Esophagus squamous epithelium (tissue), 5 donors: ENCODE data around the gene FOXD4L5. TPM values are rescaled to one million over a fixed set of nuclear protein-coding genes. Genes with fewer than 3 reads are reported as not detected.
"Not testable (repeated sequence)": the region's sequence is repeated elsewhere in the genome, so short reads cannot be mapped to it uniquely, and the experiment has no call there.

Experiments
- DNase-seq: peaks from one replicate; lab custom pipeline; 2025; lab: John Stamatoyannopoulos, UW
- H3K27ac ChIP-seq, 4 donors: fragments of 200-600 bp; sonication (generic); one replicate each; pipeline ENCODE4 v1.5.1; 2016 to 2019; ENCODE audit warnings: mild to moderate bottlenecking in 1 of 4
- H3K27me3 ChIP-seq, 4 donors: fragments of 200-600 bp; sonication (generic); 1 replicate in 3 of 4; 2 replicates in 1 of 4; pipeline versions ENCODE4 v1.5.1 to v1.6.0; 2017 to 2021; ENCODE audit warnings: antibody characterized with exemption in 1 of 4
- H3K36me3 ChIP-seq, 3 donors: fragments of 200-600 bp; sonication (generic); one replicate each; pipeline ENCODE4 v1.5.1; 2016 to 2019
- H3K4me1 ChIP-seq, 3 donors: fragments of 200-600 bp; sonication (generic); one replicate each; pipeline ENCODE4 v1.5.1; 2017 to 2019
- H3K4me3 ChIP-seq, 4 donors: fragments of 200-600 bp; sonication (generic); 1 replicate in 3 of 4; 2 replicates in 1 of 4; pipeline ENCODE4 v1.5.1; 2016 to 2019; ENCODE audit warnings: mild to moderate bottlenecking in 2 of 4, moderate library complexity in 1 of 4
- H3K9me3 ChIP-seq, 3 donors: fragments of 200-600 bp; sonication (generic); one replicate each; pipeline ENCODE4 v1.5.1; 2016 to 2019
- WGBS, 2 donors: methylation state at CpG; one replicate each; pipeline ENCODE4 v1.1.5; 2018; 5-methylcytosine and 5-hydroxymethylcytosine counted together
- intact Hi-C: fragments of 100-400 bp; cut with DNase I; formaldehyde crosslinking; loops from one replicate; pipeline ENCODE4 v1.15.0; 2022
- small RNA-seq, 4 donors: library from RNA; depleted of rRNA; stranded (forward); fragments of <200 nt; gene quantifications; one replicate each; pipeline ENCODE3, GENCODE V24; 2016
- total RNA-seq, 4 donors: library from RNA; depleted of rRNA; stranded (reverse); fragments of >200 nt; gene quantifications; one replicate each; pipeline ENCODE4 v1.1.0, GENCODE V29; 2016
- donor health status: DM: yes; HTN: yes; CAD: no.

FOXD4L5 gene
- under 1 TPM in 2 of 4 donors, not detected in 2; 0.19 to 0.30 TPM for total RNA-seq

DNA sequence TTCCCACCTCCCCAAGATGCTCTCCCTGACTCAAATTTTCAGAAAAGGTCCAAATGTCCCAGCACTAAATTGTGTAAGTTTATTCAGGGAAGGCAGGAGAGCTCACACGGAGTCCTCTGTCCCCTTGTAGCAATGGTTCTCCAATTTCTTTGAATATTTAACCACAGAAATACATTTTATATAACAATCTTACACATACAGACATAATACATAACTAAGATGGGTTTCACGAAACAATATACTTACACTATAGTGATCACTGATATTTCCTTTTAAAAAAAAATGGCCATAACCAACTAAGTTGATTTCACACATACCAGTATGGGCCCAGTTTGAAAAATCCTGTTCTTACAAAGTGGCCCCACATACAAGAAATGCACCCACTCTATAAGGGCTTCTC lies at the start of gene FOXD4L5:
Gene FOXD4L5, minus strand, starts transcription at position 101 of the 400 bp plus-strand sequence. CDS start 832 bp downstream, outside the sequence.
- H3K9me3 ChIP-seq, H3K4me3 ChIP-seq, DNase-seq, H3K36me3 ChIP-seq, H3K4me1 ChIP-seq, H3K27ac ChIP-seq, H3K27me3 ChIP-seq, intact Hi-C loops: not testable (repeated sequence)
- 100% methylated on average over 1 of the region's 2 CpGs for WGBS, 2 donors

- DNase-seq, intact Hi-C loops, H3K27me3 ChIP-seq, H3K36me3 ChIP-seq, H3K4me3 ChIP-seq, H3K27ac ChIP-seq, H3K4me1 ChIP-seq, H3K9me3 ChIP-seq: not testable (repeated sequence)
- WGBS, 2 donors, result no CpG with 5 or more reads among the region's 33 CpGs
Measured at GRCh38 chr9:65283943-65284342, 1.1 kb downstream of the FOXD4L5 start.

- H3K4me3 ChIP-seq, H3K27me3 ChIP-seq, H3K9me3 ChIP-seq, H3K4me1 ChIP-seq, H3K36me3 ChIP-seq, DNase-seq, intact Hi-C loops, H3K27ac ChIP-seq: not testable (repeated sequence)
- WGBS, 2 donors, result no CpG with 5 or more reads among the region's 27 CpGs
Measured at GRCh38 chr9:65282976-65283375, 2.0 kb downstream of the FOXD4L5 start.

Small RNA genes within 50 kb of the gene (small RNA-seq; reads per million reads assigned to genes)
- gene IGKV1OR9-1, result 0 reads per million in 4 donors
